CD4-positive, alpha-beta T cell treated with Interleukin-4 for 4 hours (primary cell): Measurements from ENCODE around the gene TMX2.
"Not testable (repeated sequence)": the region's sequence is repeated elsewhere in the genome, so short reads cannot be mapped to it uniquely, and the experiment has no call there.

Experiments
- DNase-seq: peaks from one replicate; pipeline ENCODE4 v3.0.0-alpha.2; 2020

Gene TMX2, protein sequence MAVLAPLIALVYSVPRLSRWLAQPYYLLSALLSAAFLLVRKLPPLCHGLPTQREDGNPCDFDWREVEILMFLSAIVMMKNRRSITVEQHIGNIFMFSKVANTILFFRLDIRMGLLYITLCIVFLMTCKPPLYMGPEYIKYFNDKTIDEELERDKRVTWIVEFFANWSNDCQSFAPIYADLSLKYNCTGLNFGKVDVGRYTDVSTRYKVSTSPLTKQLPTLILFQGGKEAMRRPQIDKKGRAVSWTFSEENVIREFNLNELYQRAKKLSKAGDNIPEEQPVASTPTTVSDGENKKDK

DNA sequence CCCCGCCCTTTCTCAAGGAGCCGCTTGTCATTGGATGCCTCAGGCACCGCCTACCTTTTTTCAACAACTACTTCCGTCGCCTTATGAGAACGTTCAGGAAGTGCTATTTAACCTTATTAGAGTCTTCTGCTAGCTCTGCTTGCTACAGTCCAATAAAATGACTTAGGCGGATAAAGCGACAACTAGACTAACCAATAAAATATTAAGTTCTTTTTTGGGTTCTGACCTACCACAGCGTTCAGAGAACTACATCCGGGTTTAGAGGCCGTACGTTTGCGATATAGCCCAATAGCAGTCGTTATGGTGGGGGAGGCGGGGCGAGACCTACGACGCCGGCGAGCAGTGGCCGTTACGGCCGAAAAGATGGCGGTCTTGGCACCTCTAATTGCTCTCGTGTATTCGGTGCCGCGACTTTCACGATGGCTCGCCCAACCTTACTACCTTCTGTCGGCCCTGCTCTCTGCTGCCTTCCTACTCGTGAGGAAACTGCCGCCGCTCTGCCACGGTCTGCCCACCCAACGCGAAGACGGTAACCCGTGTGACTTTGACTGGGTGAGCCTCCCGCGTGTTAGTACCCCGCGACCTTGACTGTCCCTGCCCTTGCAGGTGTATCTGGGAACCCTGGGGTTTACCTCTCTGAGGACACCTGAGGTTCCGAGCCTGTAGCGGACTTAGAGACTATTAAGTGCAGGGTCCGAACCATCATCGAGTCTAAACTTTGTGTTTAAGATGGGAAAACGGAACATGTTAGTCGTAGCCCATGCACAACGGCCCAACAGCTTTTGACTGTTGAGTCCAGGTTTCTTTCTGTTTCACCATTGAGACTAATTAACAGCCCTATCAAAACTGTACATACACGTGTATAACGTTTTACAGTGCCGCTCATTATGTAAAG is at the start of gene TMX2:
TSS of gene TMX2 (plus strand) at position 338 of the 895 bp plus-strand sequence. CDS start at position 364, 26 bp downstream.
- peak; percentile 98 for DNase-seq

DNA sequence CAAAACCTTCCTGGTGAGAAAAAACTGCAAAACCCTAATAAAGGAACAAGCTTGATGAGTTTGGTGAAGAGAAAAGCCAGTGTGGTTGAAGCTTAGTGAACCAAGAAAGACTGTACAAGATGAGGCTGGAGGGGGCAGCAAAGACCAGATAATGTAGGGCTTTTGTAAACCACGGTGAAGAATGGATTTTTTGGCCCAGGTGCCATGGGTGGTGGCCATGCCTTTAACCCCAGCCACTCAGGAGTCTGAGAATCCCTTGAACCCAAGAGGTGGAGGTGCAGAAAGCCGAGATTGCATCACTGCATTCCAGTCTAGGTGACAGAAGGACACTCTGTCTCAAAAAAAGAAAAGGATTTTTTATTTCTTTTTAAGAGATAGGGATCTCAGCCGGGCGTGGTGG is 49.5 kb upstream of the TMX2 start:
- DNase-seq, result no peak

DNA sequence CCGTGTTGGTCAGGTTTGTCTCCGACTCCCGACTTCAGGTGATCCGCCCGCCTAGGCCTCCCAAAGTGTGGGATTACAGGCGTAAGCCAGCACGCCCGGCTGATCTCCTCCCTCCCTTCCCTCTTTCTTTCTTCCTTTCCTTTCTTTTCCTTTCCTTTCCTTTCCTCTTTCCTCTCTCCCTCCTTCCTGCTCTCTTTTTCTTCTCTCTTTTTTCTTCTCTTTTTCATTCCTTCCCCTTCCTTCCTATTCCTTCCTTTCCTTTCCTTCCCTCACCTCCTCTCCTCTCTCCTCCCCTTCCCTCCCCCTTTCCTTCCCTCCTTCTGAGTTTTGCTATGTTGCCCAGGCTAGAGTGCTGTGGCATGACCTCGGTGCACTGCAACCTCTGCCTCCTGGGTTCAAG is 48.4 kb upstream of the TMX2 start:
- DNase-seq, result no peak

DNA sequence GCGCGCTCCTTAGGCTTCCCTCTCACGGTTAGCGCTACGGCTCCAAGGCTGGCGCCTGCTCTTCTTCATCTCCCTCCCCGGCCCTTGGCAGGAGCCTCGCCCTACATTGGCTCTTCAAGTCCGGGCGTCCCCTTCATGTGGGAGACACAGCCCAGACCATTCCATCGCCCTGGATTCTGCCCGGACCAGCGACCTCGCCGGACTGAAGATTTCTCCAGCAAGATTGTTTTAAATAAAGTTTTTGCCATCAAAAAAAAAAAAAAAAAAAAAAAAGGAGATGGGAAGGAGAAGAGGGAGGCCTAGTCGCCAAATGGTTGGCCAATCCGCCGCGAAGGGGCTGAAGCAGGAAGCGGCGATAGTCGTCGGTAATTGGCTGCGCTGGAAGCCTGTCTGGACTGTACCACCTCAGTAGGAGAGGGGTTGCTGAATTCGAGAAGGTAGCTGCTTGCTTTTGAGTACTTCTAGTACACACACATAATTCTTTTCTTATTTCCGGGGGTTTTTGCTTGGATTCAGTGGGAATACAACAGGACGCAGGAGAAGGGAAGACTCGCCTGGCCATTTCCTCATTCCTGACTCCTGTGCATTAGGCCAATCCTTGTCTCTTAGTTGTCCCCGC is 45.2 kb upstream of the TMX2 start:
- DNase-seq, result peak; percentile 98

DNA sequence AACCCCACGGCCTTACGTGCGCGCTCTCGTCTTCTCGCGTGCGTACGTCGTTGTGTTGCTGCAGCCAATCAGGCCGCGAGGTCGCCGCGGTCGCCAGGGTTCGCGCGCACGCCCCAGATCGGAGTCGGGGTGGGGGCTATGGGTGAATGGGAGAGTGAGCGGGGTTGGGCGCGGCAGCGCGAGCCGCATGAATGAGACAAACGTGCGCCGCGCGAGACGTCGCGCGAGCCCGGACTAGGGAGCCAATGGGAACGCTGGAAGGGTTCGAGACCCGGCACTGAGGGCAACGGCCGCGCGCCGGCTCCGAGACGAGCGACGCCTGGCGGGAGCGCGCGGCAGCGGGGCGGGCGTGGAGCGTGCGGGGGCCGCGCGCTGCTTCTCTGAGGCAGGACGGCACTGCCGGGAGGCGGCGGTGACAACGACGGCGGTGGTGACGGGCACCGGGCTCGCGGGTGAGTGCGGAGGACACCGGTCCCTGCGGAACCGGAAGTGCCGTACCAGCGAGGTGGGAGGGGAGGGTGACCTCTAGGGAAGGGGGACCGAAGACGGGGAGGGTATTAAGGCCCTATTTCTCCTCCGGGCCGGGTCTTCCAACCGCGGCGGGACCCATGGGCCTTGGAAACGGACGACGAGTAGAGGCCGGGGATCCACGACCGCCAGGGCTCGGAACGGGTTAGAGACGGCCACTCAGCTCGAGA is 44.5 kb upstream of the TMX2 start, which contains the start of gene ZDHHC5:
TSS of gene ZDHHC5 (plus strand) at position 379 of the 698 bp plus-strand sequence. CDS start 4,977 bp downstream, outside the sequence.
- peak; percentile 100 for DNase-seq

DNA sequence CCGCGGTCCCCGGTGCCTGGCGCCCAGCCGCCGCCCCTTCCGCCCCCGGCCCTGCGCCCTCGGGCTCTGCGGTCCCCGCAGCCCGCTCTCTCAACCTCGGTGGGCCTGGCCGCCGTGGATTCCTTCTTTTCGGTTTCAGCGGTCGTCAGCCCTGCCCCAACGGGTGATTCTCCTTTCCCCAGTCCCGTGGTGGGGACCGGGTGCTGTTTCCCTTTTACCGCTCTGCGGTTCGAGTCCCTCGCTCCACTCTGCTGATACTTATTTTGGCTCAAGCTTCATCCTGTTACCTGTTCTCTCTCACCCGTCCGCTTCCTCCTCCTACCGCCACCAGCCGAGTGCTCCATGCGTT is 44.0 kb upstream of the TMX2 start:
- peak; percentile 26 for DNase-seq

DNA sequence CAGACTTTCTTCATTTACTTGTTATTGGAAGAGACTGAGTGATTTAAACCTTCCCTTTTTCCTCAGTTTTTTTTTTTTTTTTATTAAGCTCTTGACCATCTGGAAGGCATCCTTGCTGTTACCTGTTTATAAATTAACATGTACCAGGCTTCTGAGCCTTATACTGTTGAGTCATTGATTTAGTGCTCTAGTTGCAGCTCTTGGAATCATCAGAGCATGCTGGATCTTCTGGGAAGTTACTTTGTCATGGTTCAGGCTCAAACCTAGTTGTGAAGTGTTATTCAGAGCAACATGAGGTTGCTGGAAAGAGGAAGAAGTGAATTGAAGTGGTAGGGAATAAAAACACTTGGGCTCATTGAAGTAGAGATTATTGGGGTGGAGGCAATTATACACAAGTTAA is 38.1 kb upstream of the TMX2 start:
- DNase-seq, result no peak

DNA sequence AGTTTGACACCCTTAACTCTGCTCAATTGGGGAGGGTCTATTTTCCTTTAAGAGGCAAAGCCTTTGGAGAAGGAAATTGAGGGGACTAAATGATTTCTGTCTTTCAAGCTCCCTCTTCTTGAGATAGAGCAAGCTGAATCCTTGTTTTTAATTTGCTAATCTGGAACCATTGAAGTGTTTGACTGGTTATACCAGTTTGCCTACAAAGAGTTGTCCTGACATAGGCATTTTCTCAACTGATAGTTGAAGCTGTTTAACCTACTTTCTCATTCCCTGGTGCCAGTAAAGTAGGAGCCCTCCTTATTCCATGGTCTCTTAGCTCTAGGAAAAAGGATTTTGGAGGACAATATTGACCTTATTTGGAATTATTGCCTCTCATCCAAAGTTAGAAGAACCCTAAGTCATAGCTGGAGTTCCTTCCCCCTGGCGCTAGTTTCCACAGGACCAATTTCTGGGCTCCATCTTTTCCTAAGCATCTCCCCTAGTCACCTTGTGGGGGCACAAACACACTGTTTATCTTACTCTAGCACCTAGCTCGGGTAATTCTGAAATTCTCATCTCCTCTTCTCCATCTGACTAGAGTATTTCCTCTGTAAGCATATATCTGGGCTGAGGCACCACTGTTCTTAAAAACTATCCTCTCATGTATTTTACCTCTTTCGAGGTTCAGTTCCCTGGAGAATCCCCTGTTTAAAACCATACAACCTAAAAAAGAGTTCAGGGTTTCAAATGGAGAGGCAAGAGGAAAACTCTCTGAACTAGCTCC is 37.0 kb upstream of the TMX2 start:
- no peak for DNase-seq

DNA sequence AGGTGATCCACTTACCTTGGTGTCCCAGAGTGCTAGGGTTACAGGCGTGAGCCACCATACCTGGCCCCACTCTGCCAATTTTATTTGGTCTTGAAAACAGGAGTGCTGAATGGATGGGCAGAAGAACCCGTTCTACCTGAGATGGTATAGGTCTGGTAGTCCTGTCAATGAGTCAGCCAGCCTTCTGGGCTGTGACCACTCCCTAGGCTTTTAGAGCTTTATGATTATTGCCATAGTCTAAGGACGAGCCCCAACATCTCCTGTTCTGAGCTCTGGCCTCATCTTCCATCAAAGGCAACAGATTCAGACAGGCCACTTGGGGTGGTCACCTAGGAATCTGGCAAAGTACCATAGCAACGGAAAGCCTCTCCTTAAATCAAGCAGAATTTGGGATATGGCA is 33.0 kb upstream of the TMX2 start:
- DNase-seq, result no peak

DNA sequence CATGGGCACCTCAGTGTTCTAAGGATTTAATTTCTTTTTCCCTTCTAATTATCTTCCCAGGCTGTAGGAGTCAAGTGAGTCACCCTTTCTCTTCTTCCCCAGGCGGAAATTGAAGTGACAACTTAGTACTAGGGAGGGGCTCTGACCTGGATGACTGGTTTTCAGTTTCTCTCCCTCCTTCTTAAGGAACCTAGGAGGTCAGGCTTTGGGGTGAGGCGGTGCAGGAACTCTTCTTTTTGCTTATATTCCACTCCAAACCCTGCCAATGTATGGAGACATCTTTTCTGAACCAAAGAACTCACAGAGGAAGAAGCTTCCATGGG is 31.9 kb upstream of the TMX2 start:
- no peak for DNase-seq

DNA sequence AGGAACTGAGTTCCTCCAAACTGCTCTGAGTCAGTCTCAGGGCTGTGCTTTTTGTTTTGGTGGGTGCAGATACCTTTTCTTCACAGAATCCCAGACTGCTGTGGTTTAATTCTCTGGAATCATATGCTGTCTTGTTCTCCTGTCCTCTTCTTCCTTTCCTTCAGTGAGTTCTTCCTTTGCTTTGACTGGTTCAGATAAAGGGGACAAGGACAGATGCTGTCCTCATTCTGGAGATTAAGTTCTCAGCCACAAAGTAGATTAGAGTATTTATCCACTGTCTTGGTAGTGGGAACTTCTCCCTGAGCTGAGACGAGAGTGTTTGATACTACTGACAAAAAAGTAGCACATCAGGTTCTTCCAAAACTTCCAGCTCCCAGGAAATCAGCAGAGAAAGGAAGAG is 31.2 kb upstream of the TMX2 start:
- DNase-seq, result no peak

DNA sequence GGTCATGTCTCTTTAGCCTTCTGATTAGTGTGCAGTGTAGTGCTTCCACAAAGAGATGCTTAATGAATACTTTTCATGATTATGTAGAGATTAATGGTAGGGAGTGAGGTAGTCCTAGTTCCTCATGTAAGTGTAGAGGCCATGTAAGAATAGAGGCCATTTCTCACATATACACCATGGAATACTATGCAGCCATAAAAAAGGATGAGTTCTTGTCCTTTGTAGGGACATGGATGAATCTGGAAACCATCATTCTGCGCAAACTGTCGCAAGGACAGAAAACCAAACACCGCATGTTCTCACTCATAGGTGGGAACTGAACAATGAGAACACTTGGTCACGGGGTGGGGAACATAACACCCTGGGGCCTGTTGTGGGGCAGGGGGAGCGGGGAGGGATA is 21.9 kb upstream of the TMX2 start:
- not testable (repeated sequence) for DNase-seq

DNA sequence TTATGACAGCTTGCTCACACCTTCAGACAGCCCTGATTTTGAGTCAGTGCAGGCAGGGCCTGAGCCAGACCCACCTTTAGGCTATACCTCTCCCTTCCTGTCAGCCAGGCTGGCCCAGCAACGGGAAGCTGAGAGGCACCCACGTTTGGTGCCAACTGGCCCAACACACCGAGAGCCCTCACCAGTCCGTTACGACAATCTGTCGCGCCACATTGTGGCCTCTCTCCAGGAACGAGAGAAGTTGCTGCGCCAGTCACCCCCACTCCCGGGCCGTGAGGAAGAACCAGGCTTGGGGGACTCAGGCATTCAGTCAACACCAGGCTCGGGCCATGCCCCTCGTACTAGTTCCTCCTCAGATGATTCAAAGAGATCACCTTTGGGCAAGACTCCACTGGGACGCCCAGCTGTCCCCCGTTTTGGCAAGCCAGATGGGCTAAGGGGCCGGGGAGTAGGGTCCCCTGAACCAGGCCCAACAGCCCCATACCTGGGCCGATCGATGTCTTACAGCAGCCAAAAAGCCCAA is 13.5 kb upstream of the TMX2 start:
- no peak for DNase-seq

DNA sequence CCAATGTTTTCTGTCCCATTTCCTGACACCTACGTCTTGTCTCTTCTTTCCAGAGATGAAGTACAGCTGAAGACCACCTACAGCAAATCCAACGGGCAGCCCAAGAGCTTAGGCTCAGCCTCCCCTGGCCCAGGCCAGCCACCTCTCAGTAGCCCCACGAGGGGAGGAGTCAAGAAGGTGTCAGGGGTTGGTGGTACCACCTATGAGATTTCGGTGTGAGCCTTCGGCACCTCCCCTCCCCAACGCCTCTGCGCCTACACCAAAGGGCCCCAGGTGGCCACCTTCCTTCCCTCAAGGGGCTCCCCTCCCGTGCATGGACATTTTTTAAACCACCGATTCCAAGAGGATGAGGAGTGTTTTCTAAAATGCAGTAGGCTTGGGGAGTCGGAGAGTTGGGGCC is 12.6 kb upstream of the TMX2 start:
- no peak for DNase-seq

DNA sequence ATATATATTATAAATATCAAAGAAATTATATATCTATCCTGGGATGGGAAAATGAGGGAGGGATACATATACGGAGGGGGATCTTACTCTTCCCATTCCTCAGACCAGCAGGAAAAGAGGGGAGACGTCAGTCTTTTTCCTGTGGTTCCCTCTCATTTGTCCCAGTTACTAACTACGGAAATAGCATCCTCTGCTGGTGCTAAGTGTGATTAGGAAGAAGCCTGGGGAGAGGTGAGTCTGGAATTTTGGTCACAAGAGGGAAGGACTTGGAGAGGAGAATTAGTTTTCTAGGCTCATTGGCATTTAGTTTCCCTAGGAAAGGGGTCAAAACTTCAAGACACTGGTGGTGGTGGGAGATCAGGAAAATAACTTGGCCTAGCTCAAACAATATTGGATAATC is 12.0 kb upstream of the TMX2 start:
- DNase-seq, result no peak

DNA sequence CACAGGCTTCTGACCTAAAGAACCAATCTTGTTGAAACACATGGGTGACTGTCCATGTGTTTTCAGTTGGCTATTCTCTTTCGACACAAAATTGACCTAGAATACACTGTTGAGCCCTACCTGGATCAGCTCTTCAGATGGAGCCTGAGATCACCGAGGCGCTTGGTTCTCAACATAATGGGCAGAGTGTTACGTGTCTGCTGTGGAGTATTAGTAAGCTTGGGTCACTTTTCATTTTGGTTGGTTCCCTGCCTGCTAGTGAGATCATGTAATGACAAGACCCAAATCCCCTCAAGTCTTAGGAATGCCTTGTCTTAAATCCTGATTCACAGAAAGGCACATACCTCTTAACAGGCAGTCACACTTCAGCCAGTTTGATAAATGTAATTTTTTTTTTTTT is 9.1 kb upstream of the TMX2 start:
- DNase-seq, result no peak

DNA sequence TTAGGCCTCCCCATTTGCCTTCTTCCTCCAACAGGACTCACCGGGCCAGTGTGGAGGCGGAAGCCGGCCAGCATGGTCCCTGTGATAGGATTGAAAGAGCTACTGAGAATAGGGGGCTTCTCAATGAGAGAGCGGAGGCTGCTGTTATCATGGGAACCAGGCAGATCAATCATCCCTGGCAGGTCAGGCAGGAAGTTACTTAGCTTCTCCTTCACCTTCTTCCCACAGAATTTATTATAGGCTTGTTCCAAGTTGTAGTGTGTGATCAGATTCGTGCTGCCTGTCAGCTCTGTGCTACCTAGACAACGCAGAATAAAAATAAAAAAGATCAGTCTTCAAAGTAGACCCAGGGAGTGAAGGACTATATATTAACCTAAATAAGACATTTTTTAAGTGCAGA is 7.5 kb upstream of the TMX2 start:
- DNase-seq, result no peak

DNA sequence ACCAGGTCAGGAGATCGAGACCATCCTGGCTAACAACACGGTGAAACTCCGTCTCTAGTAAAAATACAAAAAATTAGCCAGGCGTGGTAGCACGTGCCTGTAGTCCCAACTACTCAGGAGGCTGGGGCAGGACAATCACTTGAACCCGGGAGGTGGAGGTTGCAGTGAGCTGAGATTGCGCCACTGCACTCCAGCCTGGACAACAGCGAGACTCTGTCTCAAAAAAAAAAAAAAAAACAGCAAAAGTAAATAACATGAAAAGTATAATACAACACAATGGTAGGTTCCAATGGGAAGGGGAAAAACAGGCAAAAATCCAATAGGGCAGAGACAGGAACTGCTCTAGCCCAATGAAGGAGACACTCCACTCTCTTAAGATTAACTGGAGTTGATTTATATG is 7.0 kb upstream of the TMX2 start:
- not testable (repeated sequence) for DNase-seq

DNA sequence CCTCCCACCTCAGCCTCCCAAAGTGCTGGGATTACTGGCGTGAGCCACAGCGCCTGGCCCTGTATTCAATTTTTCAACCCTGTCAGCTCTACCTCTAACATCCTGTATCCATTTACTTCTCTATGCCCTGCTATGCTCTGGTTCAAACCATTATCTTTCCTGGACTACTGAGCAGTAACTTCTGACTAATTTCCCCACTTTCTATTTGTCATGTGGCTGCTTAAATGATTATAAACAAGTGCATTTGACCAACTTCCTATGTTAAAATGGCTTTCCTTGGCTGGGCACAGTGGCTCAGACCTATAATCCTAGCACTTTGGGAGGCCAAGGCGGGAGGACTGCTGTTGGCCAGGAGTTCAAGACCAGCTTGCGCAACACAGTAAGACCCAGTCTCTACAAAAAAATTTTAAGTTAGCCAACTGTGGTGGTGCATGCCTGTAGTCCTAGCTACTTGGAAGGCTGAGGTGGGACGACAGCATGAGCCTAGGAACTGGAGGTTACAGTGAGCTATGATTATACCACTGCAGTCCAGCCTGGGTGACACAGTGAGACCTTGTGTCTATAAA is 2.5 kb upstream of the TMX2 start:
- DNase-seq, result no peak

DNA sequence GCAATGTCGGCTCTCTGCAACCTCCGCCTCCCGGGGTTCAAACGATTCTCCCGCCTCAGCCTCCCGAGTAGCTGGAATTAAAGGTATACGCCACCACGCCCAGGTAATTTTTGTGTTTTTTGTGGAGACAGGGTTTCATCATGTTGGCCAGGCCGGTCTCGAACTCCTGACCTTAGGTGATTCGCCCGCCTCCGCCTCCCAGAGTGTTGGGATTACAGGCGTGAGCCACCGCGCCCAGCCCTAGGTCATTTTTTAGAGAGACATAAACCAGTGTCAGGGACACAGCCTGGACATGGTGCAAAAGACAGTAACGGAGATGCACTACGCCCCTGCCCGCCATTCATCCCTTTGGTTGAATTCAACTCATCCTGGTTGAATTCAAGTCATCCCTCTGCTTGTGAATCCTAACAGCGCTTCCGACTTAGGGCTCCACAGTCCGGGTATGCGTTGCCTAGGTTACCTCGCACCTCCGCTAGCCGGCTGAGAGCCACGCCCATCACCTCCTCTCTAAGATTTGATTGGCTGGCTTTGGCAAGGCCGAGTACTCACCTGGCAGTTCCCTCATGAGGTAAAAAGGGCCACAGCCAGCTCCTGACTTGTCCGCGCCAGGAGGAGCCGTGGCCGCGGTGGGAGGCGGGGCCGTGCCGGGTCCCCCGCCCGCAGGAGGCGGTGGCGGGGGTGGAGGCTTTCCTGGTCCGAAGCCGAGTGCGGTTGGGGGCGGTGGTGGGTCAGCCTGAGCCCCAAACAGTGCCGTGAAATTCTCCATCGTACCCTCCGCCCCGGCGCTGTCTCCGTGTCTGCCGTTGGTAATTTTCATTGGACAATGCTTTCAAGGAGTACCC is 758 bp upstream of the TMX2 start, which contains the start of gene MED19:
TSS of gene MED19 (minus strand) at position 802 of the 842 bp plus-strand sequence. CDS start at position 766, 36 bp downstream.
- peak; percentile 90 for DNase-seq

DNA sequence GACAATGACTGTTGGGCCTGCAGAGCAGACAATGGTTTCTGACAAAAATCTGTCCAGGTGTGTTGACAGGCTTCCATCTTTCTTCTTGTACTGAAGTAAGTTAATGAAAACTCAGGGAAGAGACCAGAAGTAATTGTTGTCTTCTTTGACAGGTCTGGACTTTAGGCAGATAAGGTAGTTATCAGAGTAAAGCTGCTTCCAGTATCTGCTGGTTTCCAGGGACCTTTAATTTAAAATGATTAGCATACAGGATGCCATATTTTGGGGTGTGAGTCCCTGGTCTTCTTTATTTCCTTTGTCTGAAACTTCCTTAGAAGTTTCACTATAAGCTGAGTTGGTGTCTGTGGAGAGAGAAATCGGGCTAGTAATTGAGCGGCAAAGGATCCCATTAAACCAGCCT is 1.4 kb downstream of the TMX2 start:
- DNase-seq, result no peak
